Erythroblast (primary cell): ENCODE measurements around the gene IWS1.

Experiments used
- GATA1 ChIP-seq: IDR thresholded peaks from 2 replicates; pipeline ENCODE4 v1.6.1; 2011; ENCODE audit warnings: low read depth, mild to moderate bottlenecking, control low read depth, low read length, moderate library complexity
- POLR2A ChIP-seq: IDR thresholded peaks from 2 replicates; pipeline ENCODE4 v1.6.1; 2011; ENCODE audit warnings: mild to moderate bottlenecking, low read length

GRCh38 chr2:127482031-127482430 is 44.3 kb downstream of the IWS1 start:
- TF ChIP-seq POLR2A (no peak), GATA1 (no peak)
